ENCODE data around the gene B3GNT4. TPM values are rescaled to one million over a fixed set of nuclear protein-coding genes. Genes with fewer than 3 reads are reported as not detected.

B3GNT4 gene
- total RNA-seq, 2 experiments from 2014 or later, result not detected

DNA sequence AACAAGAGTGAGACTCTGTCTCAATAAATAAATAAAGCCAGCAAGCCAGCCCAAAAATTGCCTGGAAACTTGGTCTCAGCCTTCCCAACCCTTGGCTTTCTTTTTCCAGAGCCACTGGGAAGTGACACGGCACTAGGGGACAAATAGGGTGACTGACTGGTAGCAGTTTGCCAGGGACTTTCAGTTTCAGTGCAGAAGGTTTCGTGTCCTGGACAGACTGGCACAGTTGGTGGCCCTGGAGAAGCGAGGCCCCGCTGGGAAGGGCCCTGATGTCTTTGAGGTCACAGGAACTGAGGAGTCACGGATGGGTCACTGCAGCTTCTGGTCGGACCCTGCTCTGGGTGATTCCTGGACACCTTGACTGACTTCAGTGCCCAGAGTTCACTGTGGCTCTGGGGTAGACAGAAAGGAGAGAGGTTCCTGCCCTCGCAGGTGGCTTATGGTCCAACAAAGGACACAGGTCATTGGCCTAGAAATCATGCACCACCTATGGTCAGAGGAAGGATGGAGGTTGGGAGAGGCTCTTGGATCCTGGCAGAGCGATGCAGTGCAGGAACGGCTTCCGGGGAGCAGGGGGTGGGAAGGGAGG is 17.9 kb upstream of the B3GNT4 start:
- H3K4me1 ChIP-seq (ENCODE audit: insufficient read depth, low read length, poor library complexity, severe bottlenecking), result no peaks in the 10 kb centered on the region
- intact Hi-C loops (cut with micrococcal nuclease; ENCODE audit: unreplicated experiment), result no loop called here
- no peaks in the 10 kb centered on the region for H3K9me2 ChIP-seq (ENCODE audit: insufficient read depth, low read length)
- no peaks in the 10 kb centered on the region for H4K20me1 ChIP-seq (ENCODE audit: insufficient read depth, low read length)
- DNase-seq (ENCODE audit: low spot score), result no peak
- H3K4me2 ChIP-seq (ENCODE audit: low read length), result no peak overlapping the region
- no peaks in the 10 kb centered on the region for H3K79me2 ChIP-seq (ENCODE audit: insufficient read depth, low read depth, low read length)
- CTCF ChIA-PET (ENCODE audit: unreplicated experiment), result no interaction called here
- TF ChIP-seq EZH2phosphoT487 (IDR thresholded peaks at IDR 0.05; ENCODE audit: borderline replicate concordance, low read depth, low read length), result no peak
- TF ChIP-seq, protein P1, sequence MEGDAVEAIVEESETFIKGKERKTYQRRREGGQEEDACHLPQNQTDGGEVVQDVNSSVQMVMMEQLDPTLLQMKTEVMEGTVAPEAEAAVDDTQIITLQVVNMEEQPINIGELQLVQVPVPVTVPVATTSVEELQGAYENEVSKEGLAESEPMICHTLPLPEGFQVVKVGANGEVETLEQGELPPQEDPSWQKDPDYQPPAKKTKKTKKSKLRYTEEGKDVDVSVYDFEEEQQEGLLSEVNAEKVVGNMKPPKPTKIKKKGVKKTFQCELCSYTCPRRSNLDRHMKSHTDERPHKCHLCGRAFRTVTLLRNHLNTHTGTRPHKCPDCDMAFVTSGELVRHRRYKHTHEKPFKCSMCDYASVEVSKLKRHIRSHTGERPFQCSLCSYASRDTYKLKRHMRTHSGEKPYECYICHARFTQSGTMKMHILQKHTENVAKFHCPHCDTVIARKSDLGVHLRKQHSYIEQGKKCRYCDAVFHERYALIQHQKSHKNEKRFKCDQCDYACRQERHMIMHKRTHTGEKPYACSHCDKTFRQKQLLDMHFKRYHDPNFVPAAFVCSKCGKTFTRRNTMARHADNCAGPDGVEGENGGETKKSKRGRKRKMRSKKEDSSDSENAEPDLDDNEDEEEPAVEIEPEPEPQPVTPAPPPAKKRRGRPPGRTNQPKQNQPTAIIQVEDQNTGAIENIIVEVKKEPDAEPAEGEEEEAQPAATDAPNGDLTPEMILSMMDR (conservative IDR thresholded peaks at IDR 0.05; ENCODE audit: low read length), result no peak
- no TSS peak for BruUV-seq (replicated peaks)
- H3K27ac ChIP-seq (ENCODE audit: low read depth, low read length, poor library complexity, severe bottlenecking), result no peak overlapping the region
- H3K9me3 ChIP-seq (ENCODE audit: low read length), result no peaks in the 10 kb centered on the region
- H2AFZ ChIP-seq (ENCODE audit: low read length), result no peak overlapping the region
- H3K4me3 ChIP-seq (ENCODE audit: low read depth, low read length, poor library complexity, severe bottlenecking), result no peak overlapping the region
- POLR2A ChIA-PET, result no interaction called here
- H3K36me3 ChIP-seq (ENCODE audit: insufficient read depth, low read length), result no peaks in the 10 kb centered on the region

DNA sequence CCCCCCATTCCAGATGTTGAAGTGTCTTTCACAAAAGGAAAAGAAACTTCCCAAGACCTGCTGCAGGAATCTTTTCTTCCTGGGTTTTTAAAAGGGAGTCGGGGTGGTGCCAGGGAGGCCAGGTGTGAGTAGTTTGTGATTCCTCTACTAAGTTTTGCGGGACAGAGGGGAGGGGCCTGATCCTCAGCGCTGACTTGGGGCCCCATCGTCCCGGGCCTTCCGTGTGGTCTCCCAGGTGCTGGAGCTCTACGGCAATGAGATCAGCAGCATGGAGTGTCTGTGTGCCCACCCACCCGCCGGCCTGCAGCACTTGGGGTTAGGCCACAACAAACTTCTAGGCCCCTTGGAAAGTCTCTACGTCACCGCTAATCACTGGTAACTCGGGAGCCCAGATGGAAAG is 16.0 kb upstream of the B3GNT4 start:
- no peak overlapping the region for H2AFZ ChIP-seq (ENCODE audit: low read length)
- CTCF ChIA-PET (ENCODE audit: unreplicated experiment), result no interaction called here
- intact Hi-C loops (cut with micrococcal nuclease; ENCODE audit: unreplicated experiment), result no loop called here
- H3K4me3 ChIP-seq (ENCODE audit: low read depth, low read length, poor library complexity, severe bottlenecking), result no peak overlapping the region
- H3K4me2 ChIP-seq (ENCODE audit: low read length), result no peak overlapping the region
- no peaks in the 10 kb centered on the region for H3K4me1 ChIP-seq (ENCODE audit: insufficient read depth, low read length, poor library complexity, severe bottlenecking)
- H3K27ac ChIP-seq (ENCODE audit: low read depth, low read length, poor library complexity, severe bottlenecking), result no peak overlapping the region
- H4K20me1 ChIP-seq (ENCODE audit: insufficient read depth, low read length), result no peaks in the 10 kb centered on the region
- no peak for TF ChIP-seq EZH2phosphoT487 (IDR thresholded peaks at IDR 0.05; ENCODE audit: borderline replicate concordance, low read depth, low read length)
- TF ChIP-seq, protein P1 (conservative IDR thresholded peaks at IDR 0.05; ENCODE audit: low read length), result no peak
- POLR2A ChIA-PET, result no interaction called here
- no peak for DNase-seq (ENCODE audit: low spot score)
- H3K79me2 ChIP-seq (ENCODE audit: insufficient read depth, low read depth, low read length), result no peaks in the 10 kb centered on the region
- no TSS peak for BruUV-seq (replicated peaks)
- H3K36me3 ChIP-seq (ENCODE audit: insufficient read depth, low read length), result no peaks in the 10 kb centered on the region
- H3K9me2 ChIP-seq (ENCODE audit: insufficient read depth, low read length), result no peaks in the 10 kb centered on the region
- no peaks in the 10 kb centered on the region for H3K9me3 ChIP-seq (ENCODE audit: low read length)

DNA sequence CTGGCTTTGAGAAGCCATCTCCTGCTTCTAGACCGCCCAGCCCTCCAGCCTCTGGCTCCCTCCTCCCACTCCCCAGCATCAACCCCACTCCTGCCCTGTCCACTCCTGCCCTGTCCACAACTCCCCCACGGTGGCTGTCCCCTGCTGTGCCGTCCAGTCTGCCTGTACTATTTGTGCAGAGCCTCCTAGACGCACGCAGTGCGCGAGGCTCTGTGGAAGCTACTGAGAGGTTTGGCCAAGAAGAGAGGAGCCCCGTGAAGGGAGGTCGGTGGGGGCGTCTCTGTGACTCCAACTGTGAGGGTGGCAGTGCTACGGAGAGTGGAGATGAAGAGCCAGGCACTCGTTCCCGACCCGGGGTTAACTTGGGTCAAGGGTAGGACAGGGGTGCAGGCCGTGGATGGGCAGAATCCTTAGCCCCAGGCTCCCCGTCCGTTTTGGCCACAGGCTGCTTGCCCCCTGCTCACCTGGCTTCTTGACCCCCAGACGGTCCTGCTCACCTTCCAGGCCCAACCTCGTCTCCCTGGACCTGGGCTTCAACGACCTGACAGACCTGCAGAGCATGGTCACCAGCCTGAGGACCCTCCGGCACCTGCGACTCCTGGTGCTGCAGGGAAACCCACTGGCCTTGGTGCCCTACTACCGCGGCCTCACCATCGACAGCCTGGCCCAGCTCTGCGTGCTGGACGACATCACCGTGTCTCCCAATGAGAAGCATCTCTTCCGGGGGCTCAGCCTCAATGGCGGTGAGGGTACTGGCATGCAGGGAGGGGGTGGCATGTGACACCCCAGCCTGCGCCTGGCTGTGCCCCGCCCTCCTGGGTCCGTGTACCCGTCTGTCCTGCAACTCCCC is 13.7 kb upstream of the B3GNT4 start:
- intact Hi-C loops (cut with micrococcal nuclease; ENCODE audit: unreplicated experiment), result loop anchor here (5.0 kb wide), 3 partner anchors 38 to 273 kb away; partner anchors contain the start of gene CFAP251
- POLR2A ChIA-PET, result interaction anchor here (1.3 kb wide), 1 partner anchor 22 kb away, joined by 6 read pairs; no protein-coding TSS in a partner anchor
- no TSS peak for BruUV-seq (replicated peaks)

More for the DNA sequence above, 13.7 kb upstream of the B3GNT4 start:
- TF ChIP-seq, protein P1 (conservative IDR thresholded peaks at IDR 0.05; ENCODE audit: low read length), result no peak
- no peak for TF ChIP-seq EZH2phosphoT487 (IDR thresholded peaks at IDR 0.05; ENCODE audit: borderline replicate concordance, low read depth, low read length)
- Histone ChIP-seq H3K79me2 (ENCODE audit: insufficient read depth, low read depth, low read length) (no peaks in the 10 kb centered on the region), H3K4me1 (ENCODE audit: insufficient read depth, low read length, poor library complexity, severe bottlenecking) (no peaks in the 10 kb centered on the region), H3K9me2 (ENCODE audit: insufficient read depth, low read length) (no peaks in the 10 kb centered on the region), H3K4me3 (ENCODE audit: low read depth, low read length, poor library complexity, severe bottlenecking) (no peak overlapping the region), H3K9me3 (ENCODE audit: low read length) (no peaks in the 10 kb centered on the region), H3K36me3 (ENCODE audit: insufficient read depth, low read length) (no peaks in the 10 kb centered on the region), H2AFZ (ENCODE audit: low read length) (no peak overlapping the region), H3K4me2 (ENCODE audit: low read length) (no peak overlapping the region), H4K20me1 (ENCODE audit: insufficient read depth, low read length) (no peaks in the 10 kb centered on the region), H3K27ac (ENCODE audit: low read depth, low read length, poor library complexity, severe bottlenecking) (no peak overlapping the region)
- DNase-seq (ENCODE audit: low spot score), result no peak
- CTCF ChIA-PET (ENCODE audit: unreplicated experiment), result no interaction called here

Measured in OCI-LY7 (cell line).